Activated CD4-positive, alpha-beta T cell treated with anti-CD3 and anti-CD28 coated beads, Interleukin-10, Interleukin-2, amounts not matched to agents 100 ng/mL and 50 ng/mL, durations not matched to agents 16 hours and 8 hours (primary cell): Measurements from ENCODE around the gene CDH13.

ENCODE experiments used
- DNase-seq: peaks from one replicate; pipeline ENCODE4 v3.0.0-alpha.2; 2020

Gene CDH13

DNA sequence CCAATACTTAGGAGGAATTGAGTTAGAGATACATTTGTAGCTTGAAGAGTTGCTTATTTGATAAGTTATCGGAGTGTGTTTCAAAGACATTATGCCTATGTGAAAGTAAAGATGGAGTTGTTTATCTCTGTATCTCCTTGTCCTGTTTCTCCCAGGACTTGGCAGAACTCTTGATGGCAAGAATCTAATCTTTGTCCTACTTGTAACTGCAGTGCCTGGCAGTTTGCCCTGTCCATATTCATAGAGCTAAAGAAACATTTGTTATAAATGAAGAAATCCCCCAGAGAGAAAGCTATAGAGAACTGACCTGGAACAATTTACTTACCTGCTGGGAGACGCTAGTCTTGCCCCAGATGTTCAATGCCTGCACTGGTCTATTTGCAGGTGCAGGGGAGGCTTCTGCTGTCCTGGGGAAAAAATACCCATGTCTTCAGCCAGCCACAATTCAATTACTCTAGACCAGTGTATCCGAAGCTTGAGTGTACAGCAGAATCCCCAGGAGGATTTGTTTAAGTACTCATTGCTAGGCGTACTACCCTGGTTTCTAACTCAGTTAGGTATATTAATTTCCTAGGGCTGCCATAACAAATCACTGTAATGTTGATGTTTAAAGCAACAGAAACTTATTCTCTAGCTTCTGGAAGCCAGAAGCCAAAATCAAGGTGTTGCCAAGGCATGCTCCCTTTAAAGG is 771.0 kb downstream of the CDH13 start:
- DNase-seq = no peak

DNA sequence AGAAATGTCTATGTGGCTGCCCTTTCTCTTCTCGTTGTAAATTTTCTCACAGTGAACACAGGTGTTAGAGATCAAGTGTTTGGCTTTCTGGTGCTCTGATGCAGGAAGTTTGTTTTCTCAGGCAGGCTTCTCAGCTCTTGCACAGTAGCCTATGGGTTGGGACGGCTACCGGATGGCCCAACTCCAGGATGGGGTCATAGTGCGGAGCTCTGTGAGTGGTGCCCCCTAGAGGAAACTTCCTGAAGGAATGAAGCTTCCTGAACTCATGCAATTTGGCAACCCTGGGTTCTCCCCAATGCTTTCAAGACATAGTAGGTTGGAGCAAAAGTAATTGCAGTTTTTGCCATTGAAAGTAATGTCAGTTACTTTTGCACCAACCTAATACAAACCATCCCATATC is 773.5 kb downstream of the CDH13 start:
- no peak for DNase-seq

DNA sequence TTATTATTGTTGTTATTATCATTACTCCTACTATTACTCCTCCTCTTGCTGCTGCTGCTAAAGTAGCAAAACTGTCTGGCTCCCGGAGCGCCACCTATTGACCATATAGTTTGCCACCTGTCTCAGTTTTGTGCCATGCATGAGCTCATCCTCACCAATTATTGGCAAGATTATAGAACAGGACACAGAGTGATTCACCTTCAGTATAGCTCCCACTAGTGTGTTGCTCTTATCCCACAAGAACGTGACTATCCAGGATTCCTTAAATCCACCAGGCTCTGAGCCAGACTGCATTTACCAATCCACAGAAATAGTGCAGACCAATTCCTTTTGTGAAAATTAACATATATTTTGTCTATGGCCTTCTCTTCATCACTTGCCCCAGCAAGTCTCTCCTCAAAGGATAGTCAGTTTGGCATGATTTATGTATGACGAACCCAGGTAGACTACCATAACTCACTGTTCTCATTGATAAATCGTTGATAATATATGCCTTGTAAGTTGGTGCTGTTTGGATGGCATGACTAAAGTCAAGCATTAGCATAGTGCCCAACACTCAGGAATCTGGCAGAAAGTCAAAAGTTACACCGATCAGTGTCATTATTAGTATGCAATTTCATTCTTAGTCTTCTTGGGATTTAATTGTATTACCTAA is 775.5 kb downstream of the CDH13 start:
- DNase-seq = no peak

DNA sequence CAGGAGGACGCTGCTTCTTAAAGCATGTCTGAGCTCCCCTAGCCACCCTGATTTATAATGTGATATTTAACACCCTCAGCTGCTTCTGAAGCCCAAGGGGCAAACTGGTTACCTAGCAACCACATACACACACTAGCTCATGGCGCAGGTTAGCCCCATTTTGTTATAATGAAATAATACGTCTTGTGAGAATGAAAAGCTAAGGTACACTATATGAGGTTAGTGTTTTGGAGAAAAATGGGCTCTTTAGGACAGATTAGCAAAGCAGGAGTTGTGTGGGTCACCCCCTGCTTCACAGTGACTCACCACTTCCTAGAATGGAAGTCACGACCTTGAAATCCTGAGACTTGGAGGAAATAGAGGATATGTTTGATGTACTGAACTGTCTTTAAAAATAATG is 776.2 kb downstream of the CDH13 start:
- no peak for DNase-seq

DNA sequence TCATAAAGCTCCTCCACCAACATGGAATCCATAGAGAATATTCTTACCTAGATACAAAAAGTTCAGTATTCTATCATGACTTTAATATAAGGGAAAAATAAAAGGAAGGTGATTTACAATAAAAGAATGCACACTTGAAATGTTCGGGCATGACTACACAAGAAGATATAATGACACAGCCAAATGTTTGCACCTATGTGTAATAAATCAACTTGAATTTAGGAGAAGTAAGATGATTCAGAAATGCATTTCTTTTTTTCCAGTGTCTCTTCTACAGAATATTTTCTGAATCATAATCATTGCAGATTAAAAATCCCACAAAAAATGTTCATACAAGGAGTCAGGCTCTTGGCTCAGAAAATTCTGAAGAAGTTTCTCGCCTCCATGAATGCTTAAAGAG is 777.0 kb downstream of the CDH13 start:
- no peak for DNase-seq

DNA sequence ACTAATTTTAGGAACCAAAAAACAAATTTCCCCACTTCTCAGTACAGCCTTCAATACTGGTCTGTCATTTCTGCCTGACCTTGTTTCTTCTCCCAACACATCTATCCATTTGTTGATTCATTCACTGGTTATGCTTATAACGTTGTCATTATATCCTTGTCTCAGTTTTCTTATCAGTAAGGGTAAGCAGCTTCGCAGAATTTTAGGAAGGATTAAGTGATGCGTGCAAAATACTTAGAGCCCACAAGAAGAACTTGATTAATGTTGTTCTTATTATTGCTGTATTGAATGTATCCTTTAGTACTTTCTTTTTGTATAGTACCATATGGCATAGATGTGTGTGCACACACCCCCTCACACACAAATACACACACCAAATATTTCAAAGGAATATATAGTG is 777.5 kb downstream of the CDH13 start:
- no peak for DNase-seq

DNA sequence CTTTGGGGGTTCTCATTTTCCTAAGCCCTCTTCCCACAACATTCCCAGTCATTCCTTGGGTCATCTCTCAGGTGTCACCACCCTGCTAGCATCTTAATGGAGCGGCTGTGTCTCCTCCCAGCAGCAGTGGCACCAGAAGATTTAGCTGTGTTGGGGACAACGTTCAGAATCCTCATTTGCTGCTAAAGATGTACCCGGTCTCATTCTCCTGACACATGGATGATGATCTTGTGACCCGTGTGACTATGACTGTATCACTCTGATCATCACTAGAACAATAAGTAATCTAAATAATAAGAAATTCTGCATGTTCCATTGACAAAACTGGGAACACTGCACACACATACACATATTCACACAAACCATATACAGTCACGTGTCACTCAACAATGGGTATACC is 781.2 kb downstream of the CDH13 start:
- DNase-seq = no peak

DNA sequence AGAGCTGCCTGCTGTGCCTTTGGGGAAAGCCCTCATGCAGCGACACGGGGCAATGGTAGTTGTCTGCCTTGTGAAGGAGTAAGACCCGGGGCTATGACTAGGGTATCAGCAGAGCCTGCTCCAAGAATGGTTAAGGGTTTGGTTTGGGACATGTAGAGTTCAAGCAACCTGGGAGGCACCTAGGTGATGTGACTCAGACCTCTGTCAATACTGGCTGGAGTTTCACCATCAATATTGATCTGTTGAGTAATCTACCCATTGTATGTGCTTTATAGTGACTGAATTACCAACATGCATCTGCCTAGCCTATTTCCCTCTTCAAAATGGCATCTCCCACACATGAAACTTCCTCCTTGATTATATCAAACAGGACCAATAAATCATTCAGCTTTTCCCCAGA is 782.6 kb downstream of the CDH13 start:
- DNase-seq = no peak

DNA sequence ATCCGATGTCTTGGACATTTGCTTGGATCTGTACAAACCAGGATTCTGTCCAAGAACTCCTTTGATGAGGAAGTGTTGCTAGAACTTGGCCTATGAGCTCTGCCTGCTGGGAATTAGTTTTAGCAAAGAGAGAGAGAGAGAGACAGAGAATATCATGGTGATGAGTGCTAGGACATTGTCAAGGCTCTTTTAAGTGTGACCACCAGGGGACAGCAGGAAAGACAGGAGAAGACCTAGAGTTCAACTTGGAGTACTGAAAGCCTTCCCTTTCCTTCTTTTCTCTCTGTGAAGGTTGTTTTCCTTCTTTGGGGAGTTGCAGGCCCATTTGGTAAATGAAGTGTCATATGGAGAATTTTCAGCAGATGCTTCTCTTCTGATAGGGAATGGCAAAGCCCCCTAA is 791.8 kb downstream of the CDH13 start:
- no peak for DNase-seq

DNA sequence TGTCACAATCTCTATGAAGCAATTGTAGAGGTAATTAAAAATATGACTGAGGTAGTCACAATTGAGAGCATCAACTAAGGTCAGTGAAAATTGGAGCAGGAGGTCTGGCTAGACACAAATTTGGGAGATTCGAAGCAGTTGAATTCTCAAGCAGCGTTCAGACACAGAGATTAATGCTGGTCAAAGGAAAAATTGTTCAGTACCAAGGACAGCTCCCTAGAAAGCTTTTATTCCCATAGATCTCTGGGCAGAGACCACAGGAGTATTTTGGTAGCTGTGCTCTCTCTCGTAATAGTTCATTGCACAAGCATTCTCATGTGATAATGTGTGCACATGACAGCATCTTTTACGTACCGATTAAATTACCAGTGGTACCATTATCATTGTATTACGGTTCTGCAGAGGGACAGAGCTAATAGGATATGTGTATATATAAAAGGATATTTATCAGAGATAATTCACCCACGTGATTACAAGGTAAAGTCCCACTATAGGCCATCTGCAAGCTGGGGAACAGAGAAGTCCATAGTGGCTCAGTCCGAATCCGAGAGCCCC is 793.5 kb downstream of the CDH13 start:
- no peak for DNase-seq

DNA sequence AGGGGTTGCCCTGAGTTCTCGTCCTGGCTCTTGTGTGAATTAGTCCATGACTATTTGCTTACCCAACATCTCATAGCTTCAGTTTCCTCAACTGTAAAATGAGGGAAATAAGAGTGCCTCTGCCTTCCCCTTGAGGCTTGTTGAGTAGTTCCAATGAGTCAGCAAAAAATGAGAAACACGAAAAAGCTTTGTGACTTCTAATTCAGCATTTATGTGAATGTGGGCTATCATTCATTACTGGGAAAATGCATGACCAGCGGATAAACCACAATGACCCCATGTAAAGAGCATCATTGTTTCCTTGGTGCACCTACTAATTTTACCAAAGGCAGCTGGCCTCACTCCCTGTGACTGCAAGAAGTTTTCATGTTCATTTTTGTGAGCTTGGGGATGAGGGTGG is 806.4 kb downstream of the CDH13 start:
- no peak for DNase-seq

DNA sequence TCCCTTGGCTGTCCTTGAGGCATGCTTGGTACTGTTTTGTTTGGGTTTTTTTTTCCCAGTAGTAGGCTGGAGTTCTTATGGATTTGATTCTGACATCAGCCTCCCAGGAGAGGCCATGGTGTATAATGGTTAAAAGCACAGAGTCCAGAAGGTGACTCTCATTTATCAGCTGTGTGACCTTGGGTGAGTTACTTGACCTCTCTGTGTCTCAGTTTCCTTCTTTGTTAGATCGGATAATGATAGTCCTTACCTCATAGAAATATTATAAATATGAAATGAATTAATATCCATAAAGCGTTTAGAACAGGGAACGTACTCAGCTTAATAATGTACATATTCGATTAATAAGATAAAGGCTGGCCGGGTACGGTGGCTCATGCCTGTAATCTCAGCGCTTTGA is 810.3 kb downstream of the CDH13 start:
- DNase-seq = no peak

DNA sequence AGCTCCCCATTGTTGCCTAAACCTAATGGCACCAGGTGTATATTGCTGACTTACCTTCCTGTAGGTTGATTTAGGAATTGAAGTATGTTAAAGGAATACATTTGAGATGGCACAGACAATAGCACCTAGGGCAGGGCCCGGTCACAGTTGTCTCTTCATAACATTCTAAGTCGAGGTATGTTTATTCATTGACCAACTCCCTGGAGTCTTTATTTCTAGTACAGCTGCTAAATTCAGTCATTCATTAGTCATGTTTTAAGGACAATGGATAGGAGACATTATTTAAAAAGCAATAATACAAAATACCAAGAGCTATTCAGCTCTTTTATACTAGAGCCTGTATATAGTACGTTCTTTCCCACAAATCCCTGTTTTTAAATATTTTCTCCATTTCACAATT is 811.6 kb downstream of the CDH13 start:
- DNase-seq = no peak

DNA sequence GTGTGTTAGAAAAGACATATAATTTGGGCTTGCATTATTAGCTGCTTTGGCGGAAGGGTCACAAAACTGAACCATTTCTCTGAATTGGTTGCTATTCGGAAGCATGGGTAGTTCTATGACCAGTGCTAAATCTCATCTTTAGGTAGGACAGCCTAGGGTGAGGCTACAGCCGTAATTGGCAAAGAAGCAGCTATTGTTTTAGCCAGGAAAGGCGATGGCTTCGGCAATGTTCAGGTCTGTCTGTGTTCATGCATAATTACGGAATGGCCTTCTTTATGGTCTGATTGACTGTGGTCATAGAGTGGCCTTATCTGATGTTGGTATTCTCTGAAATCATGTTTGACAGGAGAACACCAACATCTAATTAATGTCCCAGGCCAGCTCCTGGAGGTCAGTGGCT is 812.6 kb downstream of the CDH13 start:
- no peak for DNase-seq

DNA sequence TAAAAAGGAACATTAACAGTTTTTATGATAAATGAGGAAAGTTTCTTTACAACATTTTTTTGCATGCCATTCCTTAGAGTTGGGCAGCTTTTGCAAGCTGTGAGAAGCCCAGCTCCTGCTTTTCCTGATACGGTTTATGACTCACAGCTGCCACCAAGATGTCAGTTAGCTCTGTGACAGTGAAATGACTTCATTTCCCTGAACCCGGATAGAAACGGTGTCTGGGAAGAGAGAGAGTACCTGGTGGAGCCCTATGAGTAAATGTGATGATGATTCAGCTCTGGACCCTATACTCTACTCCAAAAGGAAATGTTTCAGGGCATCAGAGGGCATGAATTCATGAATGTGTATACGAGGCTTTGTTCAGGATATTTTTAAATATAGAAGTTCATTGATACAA is 814.7 kb downstream of the CDH13 start:
- DNase-seq = no peak

DNA sequence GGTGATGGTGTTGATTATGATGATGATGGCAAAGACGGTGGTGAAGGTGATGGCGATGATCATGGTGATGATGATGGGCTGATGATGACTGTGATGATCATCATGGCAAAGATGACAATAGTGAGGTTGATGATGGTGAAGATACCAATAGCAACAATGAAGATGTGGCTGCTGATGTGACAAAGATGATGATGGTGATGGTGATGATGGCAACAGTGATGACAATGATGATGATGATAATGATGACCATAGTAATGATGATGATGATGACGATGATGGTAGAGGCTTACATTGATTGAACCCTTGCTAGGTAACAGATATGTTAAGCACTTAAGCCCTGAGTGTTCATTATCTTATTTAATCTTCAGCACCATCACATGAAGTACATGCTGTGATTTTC is 817.2 kb downstream of the CDH13 start:
- DNase-seq = no peak

DNA sequence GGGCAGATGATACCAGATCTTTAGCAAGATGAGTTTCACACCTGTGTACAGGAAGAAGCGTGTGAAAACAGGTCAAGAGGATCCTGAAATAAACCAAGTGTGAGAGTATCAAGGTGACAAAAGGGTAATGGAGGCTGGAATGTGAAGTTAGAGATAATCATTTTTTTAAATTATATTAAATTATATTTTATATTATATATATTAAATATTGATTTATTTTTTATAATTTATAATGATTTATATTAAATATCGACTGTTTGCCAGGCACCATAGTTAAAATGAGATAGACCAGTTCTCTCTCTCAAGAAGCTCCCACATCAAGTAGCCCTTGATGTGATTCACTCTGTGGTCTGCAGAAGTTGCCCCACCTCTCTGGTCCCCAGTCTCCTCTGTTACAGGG is 820.8 kb downstream of the CDH13 start:
- DNase-seq = no peak

DNA sequence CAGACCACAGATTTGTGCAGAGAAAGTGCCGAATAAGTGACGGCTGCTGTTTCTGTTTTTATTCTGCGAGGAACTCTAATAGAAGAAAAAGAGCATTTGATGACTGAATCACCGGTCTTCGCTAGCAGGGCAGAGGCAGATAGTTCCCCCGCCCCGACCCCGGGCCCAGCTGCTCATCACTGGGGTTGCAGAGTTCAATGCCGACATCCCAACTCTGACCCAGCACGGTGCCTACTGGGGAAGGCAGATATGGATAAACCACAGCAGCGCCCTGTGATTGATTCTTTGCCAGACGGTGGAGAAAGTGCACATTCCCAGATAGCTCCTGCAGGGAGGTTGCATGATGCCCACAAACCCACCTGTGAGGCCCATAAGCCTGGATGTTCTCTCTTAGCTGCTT is 823.1 kb downstream of the CDH13 start:
- DNase-seq = no peak

DNA sequence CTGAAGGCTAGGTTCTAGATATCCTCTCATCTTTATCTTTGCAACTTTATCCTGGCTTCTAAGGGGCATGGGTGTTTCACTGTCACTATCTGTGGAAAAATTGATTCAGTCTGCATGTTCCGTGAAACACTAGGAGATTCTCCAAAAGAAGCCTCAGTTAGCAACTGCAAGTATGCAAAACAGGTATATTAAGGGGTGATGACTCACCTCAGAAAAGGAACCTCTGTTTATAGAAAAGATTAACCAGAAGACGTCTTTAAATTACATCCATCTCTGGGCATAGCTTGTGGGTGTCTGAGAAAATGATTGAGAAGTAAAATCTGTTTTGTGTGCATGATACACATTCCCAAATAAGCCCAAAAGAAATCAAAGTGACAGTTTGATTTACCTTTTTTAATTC is 827.2 kb downstream of the CDH13 start:
- DNase-seq = no peak

DNA sequence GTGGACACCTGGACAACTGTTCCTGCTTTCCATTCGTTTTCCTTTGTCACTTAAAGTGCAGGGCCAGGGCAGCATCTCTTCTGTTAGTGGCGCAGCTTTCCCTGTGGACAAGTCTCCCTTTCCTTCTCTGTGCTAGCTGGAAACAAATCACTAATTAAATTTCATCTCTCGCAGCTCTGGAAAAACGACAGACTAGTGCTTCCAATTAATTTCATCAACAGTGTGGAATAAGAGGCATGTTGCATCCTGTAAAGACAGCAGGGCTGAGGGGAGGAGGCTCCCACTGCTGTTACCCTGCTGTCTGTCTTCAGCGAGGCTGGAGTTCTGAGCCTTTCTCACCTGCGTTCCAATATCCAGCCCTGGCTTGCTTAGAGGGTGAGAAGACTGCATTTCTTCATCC is 828.9 kb downstream of the CDH13 start:
- DNase-seq = no peak

DNA sequence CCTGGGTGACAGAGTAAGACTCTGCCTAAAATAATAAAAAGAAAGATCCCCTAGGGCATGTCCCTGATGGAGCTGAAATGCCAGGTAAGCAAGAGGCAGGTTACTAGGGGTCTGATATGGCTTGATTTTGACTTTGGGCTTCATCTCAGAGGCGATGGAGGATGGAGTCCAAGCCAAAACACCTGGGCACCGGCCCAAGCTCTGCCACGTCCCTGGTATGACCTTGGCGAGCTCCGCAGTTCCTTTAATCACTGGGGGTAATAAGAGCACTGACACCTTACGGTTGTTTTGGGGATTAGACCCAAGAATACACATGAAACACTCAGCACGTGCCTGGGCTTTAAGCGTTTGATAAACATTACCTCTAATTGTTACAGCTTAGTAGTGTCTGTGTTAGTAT is 830.2 kb downstream of the CDH13 start:
- DNase-seq = no peak

DNA sequence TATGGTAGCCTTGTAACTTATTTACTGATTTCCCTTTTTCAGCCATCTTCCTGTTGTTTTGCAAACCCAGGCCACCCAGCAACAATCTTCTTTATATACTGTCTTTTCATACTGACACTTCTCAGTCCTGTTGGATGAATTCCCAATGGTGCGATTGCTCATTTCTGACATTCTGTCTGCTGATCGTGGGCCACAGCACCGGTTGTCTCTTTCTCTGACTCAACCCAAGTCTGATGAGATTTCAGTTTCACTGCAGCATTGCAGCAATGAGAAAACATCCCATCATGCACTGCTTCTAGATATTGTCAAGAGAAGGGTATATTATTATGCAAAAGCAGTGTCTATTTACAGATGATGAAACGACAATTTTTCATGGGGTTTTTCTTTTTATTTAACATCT is 831.8 kb downstream of the CDH13 start:
- DNase-seq = peak; percentile 63

DNA sequence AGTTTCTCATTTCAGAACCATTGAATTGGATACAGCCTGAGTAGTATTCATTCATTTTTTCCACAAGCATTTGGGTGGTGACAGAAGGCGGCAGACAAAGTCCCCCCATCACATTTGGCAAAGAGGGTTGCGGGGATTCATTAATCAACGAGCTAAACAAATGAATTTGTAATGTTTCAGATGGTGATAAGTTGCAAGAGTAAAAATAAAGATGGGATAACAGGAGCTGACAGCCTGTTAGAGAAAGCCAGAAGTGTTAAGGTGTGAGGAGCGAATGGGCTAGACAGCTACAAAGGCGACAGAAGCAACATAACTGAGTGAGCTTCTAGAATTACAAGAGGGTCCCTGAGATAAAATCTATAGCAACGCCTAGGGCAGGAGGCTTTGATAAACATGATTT is 838.2 kb downstream of the CDH13 start:
- no peak for DNase-seq

DNA sequence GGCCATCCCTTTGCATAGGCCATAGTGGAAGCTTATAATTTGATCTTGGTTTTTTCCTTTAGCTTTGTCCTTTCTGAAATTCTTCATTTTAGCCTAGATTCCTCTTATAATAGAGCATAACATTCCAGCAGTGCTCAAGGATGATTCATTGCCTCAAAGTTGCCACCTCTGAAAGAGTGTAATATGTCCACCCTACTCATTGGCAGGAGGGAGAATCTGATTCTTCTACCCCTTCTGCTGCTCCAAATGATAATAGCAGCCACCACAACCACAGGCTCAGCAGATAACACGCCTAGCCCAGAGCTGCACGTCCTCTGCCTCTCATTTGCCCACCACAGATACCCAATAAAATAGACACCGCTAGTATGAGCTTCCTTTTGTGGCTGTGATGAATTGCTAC is 843.6 kb downstream of the CDH13 start:
- no peak for DNase-seq
